Smooth muscle cell (in vitro differentiated cells): ENCODE measurements around the gene NSMCE1. TPM values are rescaled to one million over a fixed set of nuclear protein-coding genes. Genes with fewer than 3 reads are reported as not detected.

ENCODE experiments used
- DNase-seq: peaks from one replicate; lab custom pipeline; 2025; ENCODE audit not compliant: unreplicated experiment; lab: John Stamatoyannopoulos, UW
- H2AFZ ChIP-seq: fragments of 200-600 bp; sonication (generic); 2 replicates; pipeline ENCODE4 v1.6.0; 2016; ENCODE audit warnings: antibody characterized with exemption, low read depth, mild to moderate bottlenecking
- H3F3A ChIP-seq: fragments of 200-600 bp; sonication (generic); 2 replicates; pipeline ENCODE4 v1.6.0; 2017; ENCODE audit warnings: antibody characterized with exemption, low read depth
- H3K27ac ChIP-seq: fragments of 200-600 bp; sonication (generic); 2 replicates; pipeline ENCODE4 v1.5.1; 2016; ENCODE audit warnings: low read depth, mild to moderate bottlenecking
- H3K27me3 ChIP-seq: fragments of 200-600 bp; sonication (generic); 2 replicates; pipeline ENCODE4 v1.6.1; 2016; ENCODE audit warnings: low read depth, mild to moderate bottlenecking
- H3K36me3 ChIP-seq: fragments of 200-600 bp; sonication (generic); 2 replicates; pipeline ENCODE4 v1.5.1; 2016; ENCODE audit warnings: low read depth
- H3K4me1 ChIP-seq: fragments of 200-600 bp; sonication (generic); 2 replicates; pipeline ENCODE4 v1.5.1; 2016; ENCODE audit warnings: low read depth
- H3K4me2 ChIP-seq: fragments of 200-600 bp; sonication (generic); 2 replicates; pipeline ENCODE4 v1.6.0; 2016; ENCODE audit warnings: mild to moderate bottlenecking
- H3K4me3 ChIP-seq: fragments of 200-600 bp; sonication (generic); 2 replicates; pipeline ENCODE4 v1.5.1; 2016; ENCODE audit warnings: mild to moderate bottlenecking
- H3K79me2 ChIP-seq: fragments of 200-600 bp; sonication (generic); 2 replicates; pipeline ENCODE4 v1.6.0; 2016; ENCODE audit warnings: low read depth, mild to moderate bottlenecking
- H3K9ac ChIP-seq: fragments of 200-600 bp; sonication (generic); 2 replicates; pipeline ENCODE4 v1.6.0; 2016; ENCODE audit warnings: low read depth
- H3K9me3 ChIP-seq: fragments of 200-600 bp; sonication (generic); replicated peaks from 2 replicates; pipeline ENCODE4 v1.5.1; 2016; ENCODE audit warnings: low read depth
- H4K20me1 ChIP-seq: fragments of 200-600 bp; sonication (generic); 2 replicates; pipeline ENCODE4 v1.6.0; 2016; ENCODE audit warnings: low read depth
- CTCF ChIP-seq: fragments of 200-600 bp; sonication (generic); IDR thresholded peaks from 2 replicates; pipeline ENCODE4 v1.5.1; 2017; ENCODE audit warnings: borderline replicate concordance, mild to moderate bottlenecking, antibody characterized with exemption; ENCODE audit not compliant: insufficient read depth, poor library complexity, severe bottlenecking
- WGBS: methylation state at CpG from one replicate; pipeline ENCODE4 v1.1.7; 2016; ENCODE audit warnings: low lambda C conversion rate; 5-methylcytosine and 5-hydroxymethylcytosine counted together
- polyA plus RNA-seq: library from polyadenylated mRNA; unstranded; fragments of >200 nt; fragmentation: Nextera tagmentation; extraction: Ambion mirVana; gene quantifications from 2 replicates; pipeline ENCODE4 v1.2.1, GENCODE V29; 2016
- total RNA-seq: library from RNA; depleted of rRNA; stranded (reverse); fragments of >200 nt; gene quantifications from 2 replicates; pipeline ENCODE4 v1.2.3, GENCODE V29; 2014

The NSMCE1 gene
- total and polyA plus RNA-seq, 2 experiments from 2014 or later = 36.9 to 59.1 TPM

GRCh38 chr16:27232901-27233625 is 35.5 kb downstream of the NSMCE1 start:
- WGBS = 89% methylated on average over 13 of the region's 13 CpGs

GRCh38 chr16:27232061-27232900 is 36.3 kb downstream of the NSMCE1 start:
- WGBS = 89% methylated on average over 26 of the region's 26 CpGs
- Histone ChIP-seq H4K20me1 (no peaks in the 10 kb centered on the region), H3K27me3 (no peaks in the 10 kb centered on the region), H3K4me1 (peaks cover 7% of the 10 kb centered on the region), H3F3A (no peaks in the 10 kb centered on the region), H3K36me3 (no peaks in the 10 kb centered on the region), H3K9me3 (no peaks in the 10 kb centered on the region), H3K9ac (no peak overlapping the region), H3K4me3 (no peak overlapping the region), H3K79me2 (no peaks in the 10 kb centered on the region), H3K27ac (no peak overlapping the region), H2AFZ (no peak overlapping the region), H3K4me2 (no peak overlapping the region)
- no peak for TF ChIP-seq CTCF
- no peak for DNase-seq

More at GRCh38 chr16:27232901-27233625, 35.5 kb downstream of the NSMCE1 start:
- no peaks in the 10 kb centered on the region for H4K20me1 ChIP-seq
- no peaks in the 10 kb centered on the region for H3K79me2 ChIP-seq
- no peak overlapping the region for H3K4me3 ChIP-seq
- no peaks in the 10 kb centered on the region for H3F3A ChIP-seq
- peaks cover 12% of the 10 kb centered on the region for H3K4me1 ChIP-seq
- no peak overlapping the region for H3K4me2 ChIP-seq
- H3K36me3 ChIP-seq = no peaks in the 10 kb centered on the region
- H3K27ac ChIP-seq = no peak overlapping the region
- no peak overlapping the region for H3K9ac ChIP-seq
- no peak overlapping the region for H2AFZ ChIP-seq
- TF ChIP-seq CTCF = no peak
- DNase-seq = no peak
- H3K27me3 ChIP-seq = no peaks in the 10 kb centered on the region
- no peaks in the 10 kb centered on the region for H3K9me3 ChIP-seq

- no peak overlapping the region for H3K27ac ChIP-seq
- H3K4me1 ChIP-seq = peaks cover 1% of the 10 kb centered on the region
- H3F3A ChIP-seq = no peaks in the 10 kb centered on the region
- H3K4me3 ChIP-seq = no peak overlapping the region
- no peaks in the 10 kb centered on the region for H4K20me1 ChIP-seq
- H3K9ac ChIP-seq = no peak overlapping the region
- DNase-seq = no peak
- TF ChIP-seq CTCF = no peak
- no peaks in the 10 kb centered on the region for H3K9me3 ChIP-seq
- no peak overlapping the region for H2AFZ ChIP-seq
- no peaks in the 10 kb centered on the region for H3K79me2 ChIP-seq
- no peaks in the 10 kb centered on the region for H3K27me3 ChIP-seq
- H3K4me2 ChIP-seq = no peak overlapping the region
- WGBS = 93% methylated on average over 8 of the region's 8 CpGs
- no peaks in the 10 kb centered on the region for H3K36me3 ChIP-seq
Measured at GRCh38 chr16:27231692-27232060, 36.9 kb downstream of the NSMCE1 start.
